Endothelial cell of umbilical vein (primary cell): ENCODE results near the gene CRTC2. TPM values are rescaled to one million over a fixed set of nuclear protein-coding genes. Genes with fewer than 3 reads are reported as not detected.
"Not testable (repeated sequence)": the region's sequence is repeated elsewhere in the genome, so short reads cannot be mapped to it uniquely, and the experiment has no call there.

Experiments used
- BruUV-seq: library from RNA; stranded (reverse); fragments of 400-500 nt; replicated peaks from 2 replicates; lab custom pipeline; 2021; lab: Mats Ljungman, UMichigan
- CTCF ChIA-PET: fragments of 300-600, 350-600 bp; sonication (Branson Sonifier 250); formaldehyde crosslinking; loops from one replicate; lab custom pipeline; 2021; ENCODE audit warnings: antibody characterized with exemption, inconsistent platforms; lab: Charles Lee
- POLR2A ChIA-PET: fragments of 300-600, 350-600 bp; sonication (Branson Sonifier 250); formaldehyde crosslinking; loops from one replicate; lab custom pipeline; 2021; ENCODE audit warnings: antibody characterized with exemption, inconsistent platforms; lab: Charles Lee
- DNase-seq: peaks from one replicate; pipeline ENCODE4 v3.0.0-alpha.2; 2011; ENCODE audit warnings: low read depth, low spot score
- FAIRE-seq: peaks from 2 replicates; lab custom pipeline; 2011; peaks lifted over from hg19 to GRCh38; lab: Jason Lieb, UNC
- H2AFZ ChIP-seq: 2 replicates; pipeline ENCODE4 v1.6.0; 2012; ENCODE audit warnings: low read depth, low read length, control low read depth, inconsistent platforms
- H3K27ac ChIP-seq: 2 replicates; pipeline ENCODE4 v1.5.1; 2011; ENCODE audit warnings: low read depth, mild to moderate bottlenecking, control low read depth, low read length, moderate library complexity; ENCODE audit not compliant: insufficient read depth
- H3K27me3 ChIP-seq, 2 experiments: 2 replicates each; pipeline versions ENCODE4 v1.6.0 to v1.6.1; 2011; ENCODE audit warnings: low read length in 2 of 2, mixed read lengths in 1 of 2; ENCODE audit not compliant: control insufficient read depth in 2 of 2, insufficient read depth in 2 of 2
- H3K36me3 ChIP-seq, 2 experiments: 2 replicates in 1 of 2; 3 replicates in 1 of 2; pipeline ENCODE4 v1.5.1; 2011; ENCODE audit warnings: low read length in 2 of 2, mild to moderate bottlenecking in 1 of 2, moderate library complexity in 1 of 2; ENCODE audit not compliant: control insufficient read depth in 2 of 2, insufficient read depth in 2 of 2; ENCODE audit errors: extremely low read depth in 1 of 2
- H3K4me1 ChIP-seq: 3 replicates; pipeline ENCODE4 v1.5.1; 2011; ENCODE audit warnings: mild to moderate bottlenecking, low read length; ENCODE audit not compliant: control insufficient read depth, insufficient read depth; ENCODE audit errors: extremely low read depth
- H3K4me2 ChIP-seq: 2 replicates; pipeline ENCODE4 v1.6.1; 2011; ENCODE audit warnings: low read length, control low read depth, mixed read lengths; ENCODE audit not compliant: insufficient read depth
- H3K4me3 ChIP-seq, 3 experiments: fragments of 200-600 bp in 1 of 3; sonication (generic), shearing (Covaris generic) in 1 of 3; replicated peaks in 1 of 3; 2 replicates each; pipeline ENCODE4 v1.5.1; 2011 to 2016; ENCODE audit warnings: control low read depth in 3 of 3, low read length in 3 of 3, mild to moderate bottlenecking in 2 of 3, inconsistent platforms in 1 of 3, low read depth in 1 of 3, moderate library complexity in 1 of 3; ENCODE audit not compliant: insufficient read depth in 1 of 3
- H3K79me2 ChIP-seq: 2 replicates; pipeline ENCODE4 v1.6.0; 2012; ENCODE audit warnings: low read length, inconsistent platforms; ENCODE audit not compliant: control insufficient read depth, insufficient read depth
- H3K9ac ChIP-seq: replicated peaks from 2 replicates; pipeline ENCODE3; 2011; ENCODE audit warnings: low read length, control low read depth; ENCODE audit not compliant: insufficient read depth; ENCODE audit errors: extremely low read depth
- H3K9me1 ChIP-seq: replicated peaks from 3 replicates; pipeline ENCODE4 v1.6.0; 2011; ENCODE audit warnings: mild to moderate bottlenecking, low read length; ENCODE audit not compliant: control insufficient read depth, insufficient read depth; ENCODE audit errors: extremely low read depth
- H3K9me3 ChIP-seq: replicated peaks from 2 replicates; pipeline ENCODE4 v1.5.1; 2012; ENCODE audit warnings: low read length, inconsistent platforms; ENCODE audit not compliant: control insufficient read depth, insufficient read depth
- H4K20me1 ChIP-seq: replicated peaks from 2 replicates; pipeline ENCODE3; 2011; ENCODE audit warnings: mild to moderate bottlenecking, low read length; ENCODE audit not compliant: control insufficient read depth, insufficient read depth; ENCODE audit errors: extremely low read depth
- EZH2 ChIP-seq: IDR thresholded peaks from 2 replicates; pipeline ENCODE4 v1.6.1; 2012; ENCODE audit warnings: borderline replicate concordance, low read depth, mild to moderate bottlenecking, moderate library complexity, low read length, inconsistent platforms; ENCODE audit not compliant: severe bottlenecking
- FOS ChIP-seq: IDR thresholded peaks from 2 replicates; pipeline ENCODE4 v1.6.1; 2011; ENCODE audit warnings: mild to moderate bottlenecking, low read length, moderate library complexity, borderline replicate concordance; ENCODE audit not compliant: insufficient read depth
- GATA2 ChIP-seq: IDR thresholded peaks from 2 replicates; pipeline ENCODE4 v1.7.0; 2011; ENCODE audit warnings: low read depth, mild to moderate bottlenecking, moderate library complexity, mixed read lengths, low read length; ENCODE audit not compliant: insufficient read length, insufficient read depth
- JUN ChIP-seq: IDR thresholded peaks from 2 replicates; pipeline ENCODE4 v1.6.1; 2011; ENCODE audit warnings: borderline replicate concordance, low read depth; ENCODE audit not compliant: insufficient read length, insufficient read depth
- MYC ChIP-seq: IDR thresholded peaks from one replicate; pipeline ENCODE4 v1.6.1; 2011; ENCODE audit warnings: mild to moderate bottlenecking, low read depth, low read length
- POLR2A ChIP-seq: IDR thresholded peaks from 2 replicates; pipeline ENCODE4 v1.6.1; 2012; ENCODE audit warnings: low read depth, mild to moderate bottlenecking, control low read depth, low read length
- POLR2AphosphoS5 ChIP-seq: IDR thresholded peaks from 2 replicates; pipeline ENCODE4 v1.6.1; 2012; ENCODE audit warnings: low read depth, mild to moderate bottlenecking, control low read depth, low read length, moderate library complexity; ENCODE audit not compliant: insufficient read depth
- dilution Hi-C: fragments of 300-500 bp; cut with MboI; formaldehyde crosslinking; loops from one replicate; pipeline ENCODE4 v1.15.0; 2019; ENCODE audit warnings: low sequenced_read_pairs; ENCODE audit not compliant: extremely low pct_ligation_motif_present
- intact Hi-C: fragments of 100-400 bp; cut with micrococcal nuclease; formaldehyde crosslinking; loops from one replicate; pipeline ENCODE4 v1.10.0; 2022
- polyA plus RNA-seq, 4 experiments: library from polyadenylated mRNA; depleted of rRNA in 3 of 4; stranded (reverse) in 3 of 4; unstranded in 1 of 4; fragments of >200 nt; gene quantifications; 2 replicates each; pipeline versions ENCODE4 v1.2.1 to v1.2.3, GENCODE V29; 2011 to 2012; ENCODE audit warnings: missing spikeins in 1 of 4
- total RNA-seq: library from RNA; stranded (reverse); gene quantifications from 2 replicates; pipeline ENCODE4 v1.2.3, GENCODE V29; 2021
- TF ChIP-seq, protein P1 (sequence below): IDR thresholded peaks from 2 replicates; pipeline ENCODE4 v1.6.1; 2011; ENCODE audit not compliant: insufficient read depth, insufficient read length
- TF ChIP-seq, protein P2 (sequence below), 2 donors: IDR thresholded peaks; 1 replicate in 1 of 2; 2 replicates in 1 of 2; pipeline ENCODE4 v1.5.1; 2011; ENCODE audit warnings: low read length in 2 of 2, mild to moderate bottlenecking in 2 of 2, moderate library complexity in 2 of 2, control low read depth in 1 of 2, inconsistent platforms in 1 of 2, low read depth in 1 of 2; ENCODE audit not compliant: insufficient read depth in 1 of 2; ENCODE audit errors: extremely low read depth in 1 of 2

Gene CRTC2
- total and polyA plus RNA-seq, 2 donors (not counting 3 experiments of a cell fraction or from before 2014, with no cell fraction given): 40.2 to 42.2 TPM

DNA sequence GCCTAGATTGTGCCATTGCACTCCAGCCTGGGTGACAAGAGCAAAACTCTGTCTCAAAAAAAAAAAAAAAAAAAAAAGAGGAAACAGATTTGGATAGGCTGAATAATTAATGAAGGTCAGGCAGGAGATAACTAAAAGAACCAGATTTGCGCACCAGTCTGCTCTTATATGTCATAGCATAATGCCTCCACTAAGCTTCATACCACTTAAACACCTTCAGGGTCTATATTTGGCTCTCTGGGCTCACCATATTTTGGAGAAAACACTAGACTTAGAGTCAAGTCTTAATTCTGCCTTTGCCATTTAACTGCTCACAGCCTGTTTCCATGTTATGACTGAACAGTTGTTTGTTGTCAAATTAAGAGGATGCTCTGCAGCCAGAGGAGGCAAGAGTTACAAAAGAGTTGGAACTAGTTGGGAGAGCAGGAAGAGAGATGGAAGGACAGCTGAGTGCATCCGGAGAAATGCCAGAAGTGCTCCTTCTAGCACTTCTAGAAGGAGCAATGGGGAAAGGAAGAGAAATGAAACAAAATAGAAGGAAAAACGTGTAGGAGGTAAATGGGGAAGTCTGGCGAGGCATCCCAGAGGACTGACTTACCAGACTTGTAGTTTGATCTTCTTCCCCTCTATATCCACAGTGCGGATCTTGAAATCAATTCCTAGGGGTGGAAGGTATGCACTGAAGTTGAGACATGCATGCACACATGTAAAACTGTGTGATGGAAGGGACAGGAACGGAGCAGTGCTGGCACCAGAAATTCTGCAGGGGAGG lies 25.9 kb upstream of the CRTC2 start:
- BruUV-seq: no TSS peak
- Histone ChIP-seq H2AFZ (no peak overlapping the region), H3K27ac (no peak overlapping the region), H3K9me3 (no peaks in the 10 kb centered on the region), H3K36me3 (peaks cover 5 to 10% of the 10 kb centered on the region in 2 experiments), H3K4me1 (peaks cover 19% of the 10 kb centered on the region), H3K79me2 (peaks cover 16% of the 10 kb centered on the region), H3K9me1 (no peaks in the 10 kb centered on the region), H3K4me2 (peak overlapping the region; percentile 91), H3K4me3 (peak overlapping the region in 1 of 3 experiments; percentile 81), H4K20me1 (no peaks in the 10 kb centered on the region), H3K27me3 (no peaks in the 10 kb centered on the region), H3K9ac (no peak overlapping the region)
- ChIA-PET CTCF (interaction anchor here (0.7 to 2.2 kb wide), 2 partner anchors 10 to 38 kb away, joined by 3 to 9 read pairs; partner anchors contain the start of gene DENND4B), POLR2A (no interaction called here)
- intact Hi-C loops (no loop called here), dilution Hi-C loops (no loop called here)
- TF ChIP-seq GATA2 (no peak), POLR2A (no peak), FOS (no peak), EZH2 (no peak), POLR2AphosphoS5 (no peak), MYC (no peak), JUN (no peak)
- TF ChIP-seq, protein P1, sequence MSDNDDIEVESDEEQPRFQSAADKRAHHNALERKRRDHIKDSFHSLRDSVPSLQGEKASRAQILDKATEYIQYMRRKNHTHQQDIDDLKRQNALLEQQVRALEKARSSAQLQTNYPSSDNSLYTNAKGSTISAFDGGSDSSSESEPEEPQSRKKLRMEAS: no peak
- TF ChIP-seq, protein P2, sequence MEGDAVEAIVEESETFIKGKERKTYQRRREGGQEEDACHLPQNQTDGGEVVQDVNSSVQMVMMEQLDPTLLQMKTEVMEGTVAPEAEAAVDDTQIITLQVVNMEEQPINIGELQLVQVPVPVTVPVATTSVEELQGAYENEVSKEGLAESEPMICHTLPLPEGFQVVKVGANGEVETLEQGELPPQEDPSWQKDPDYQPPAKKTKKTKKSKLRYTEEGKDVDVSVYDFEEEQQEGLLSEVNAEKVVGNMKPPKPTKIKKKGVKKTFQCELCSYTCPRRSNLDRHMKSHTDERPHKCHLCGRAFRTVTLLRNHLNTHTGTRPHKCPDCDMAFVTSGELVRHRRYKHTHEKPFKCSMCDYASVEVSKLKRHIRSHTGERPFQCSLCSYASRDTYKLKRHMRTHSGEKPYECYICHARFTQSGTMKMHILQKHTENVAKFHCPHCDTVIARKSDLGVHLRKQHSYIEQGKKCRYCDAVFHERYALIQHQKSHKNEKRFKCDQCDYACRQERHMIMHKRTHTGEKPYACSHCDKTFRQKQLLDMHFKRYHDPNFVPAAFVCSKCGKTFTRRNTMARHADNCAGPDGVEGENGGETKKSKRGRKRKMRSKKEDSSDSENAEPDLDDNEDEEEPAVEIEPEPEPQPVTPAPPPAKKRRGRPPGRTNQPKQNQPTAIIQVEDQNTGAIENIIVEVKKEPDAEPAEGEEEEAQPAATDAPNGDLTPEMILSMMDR (IDR thresholded peaks at IDR 0.05; ENCODE audit: extremely low read depth in 1 of 2, insufficient read depth in 1 of 2, low read depth in 1 of 2, low read length in 2 of 2): no peak
- DNase-seq (no peak), FAIRE-seq (no peak)

DNA sequence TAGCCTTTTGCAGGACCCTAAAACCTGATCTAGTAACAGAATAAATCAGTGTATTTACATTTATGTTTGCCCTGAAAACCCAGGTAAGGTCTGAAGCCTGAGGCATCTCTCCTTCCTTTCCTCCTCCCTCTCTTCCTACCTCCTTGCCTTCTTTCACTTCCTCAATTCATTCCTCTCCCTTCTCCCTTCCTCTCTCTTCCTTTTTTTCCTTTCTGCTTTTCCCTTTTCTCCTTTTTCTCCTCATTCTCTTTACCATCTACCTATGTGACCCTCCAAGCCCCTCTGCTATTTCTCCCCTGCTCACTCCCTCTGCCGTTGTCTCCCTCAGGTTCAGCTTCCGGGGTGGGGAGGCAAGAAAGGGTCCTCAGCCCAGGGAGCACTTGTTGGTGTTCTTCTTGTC lies 23.3 kb upstream of the CRTC2 start:
- Histone ChIP-seq H3K4me1 (peaks cover 17% of the 10 kb centered on the region), H3K79me2 (peaks cover 21% of the 10 kb centered on the region)
- FAIRE-seq, H3K36me3 ChIP-seq, dilution Hi-C loops, H2AFZ ChIP-seq, CTCF ChIA-PET, H3K9me1 ChIP-seq, H3K27ac ChIP-seq, intact Hi-C loops, DNase-seq, H3K9ac ChIP-seq, H3K4me2 ChIP-seq, H3K9me3 ChIP-seq, H4K20me1 ChIP-seq, POLR2A ChIA-PET, H3K27me3 ChIP-seq, H3K4me3 ChIP-seq: not testable (repeated sequence)
- TSS peak; percentile 28 for BruUV-seq
